SJSA1 (cell line): ENCODE measurements around the gene PRRT2. TPM values are rescaled to one million over a fixed set of nuclear protein-coding genes. Genes with fewer than 3 reads are reported as not detected.

ENCODE experiments used
- DNase-seq, 2 experiments: peaks; one replicate each; pipeline ENCODE4 v3.0.0-alpha.2; 2015 to 2020; ENCODE audit warnings: low spot score in 2 of 2, low read depth in 1 of 2
- H3K27ac ChIP-seq: fragments of 250-450 bp; sonication (Bioruptor Pico); 2 replicates; pipeline ENCODE4 v1.5.1; 2020; ENCODE audit warnings: mild to moderate bottlenecking, moderate library complexity
- H3K27me3 ChIP-seq: fragments of 250-450 bp; sonication (Bioruptor Pico); replicated peaks from 2 replicates; pipeline ENCODE4 v1.5.1; 2020; ENCODE audit warnings: mild to moderate bottlenecking, moderate library complexity
- H3K36me3 ChIP-seq: fragments of 250-450 bp; sonication (Bioruptor Pico); 2 replicates; pipeline ENCODE4 v1.5.1; 2020; ENCODE audit warnings: mild to moderate bottlenecking
- H3K4me1 ChIP-seq: fragments of 250-450 bp; sonication (Bioruptor Pico); replicated peaks from 2 replicates; pipeline ENCODE4 v1.6.1; 2021; ENCODE audit warnings: mild to moderate bottlenecking
- H3K4me3 ChIP-seq: fragments of 250-450 bp; sonication (Bioruptor Pico); 2 replicates; pipeline ENCODE4 v1.5.1; 2020; ENCODE audit warnings: mild to moderate bottlenecking
- H3K9me3 ChIP-seq: fragments of 250-450 bp; sonication (Bioruptor Pico); replicated peaks from 2 replicates; pipeline ENCODE4 v1.5.1; 2020; ENCODE audit warnings: mild to moderate bottlenecking
- total RNA-seq: library from RNA; depleted of rRNA; stranded (reverse); fragments of >200 nt; shearing (Covaris generic); gene quantifications from 2 replicates; pipeline ENCODE4 v1.2.3, GENCODE V29; 2014

PRRT2 gene
- total RNA-seq, 1 experiment from 2014 or later = 0.11 TPM

- Histone ChIP-seq H3K27ac (no peak overlapping the region), H3K9me3 (no peaks in the 10 kb centered on the region), H3K4me1 (peaks cover 69% of the 10 kb centered on the region), H3K27me3 (no peaks in the 10 kb centered on the region), H3K36me3 (peaks cover 36% of the 10 kb centered on the region), H3K4me3 (peak overlapping the region; percentile 40)
- DNase-seq = no peak
Measured at GRCh38 chr16:29812754-29813643, 1.0 kb downstream of the PRRT2 start.

- DNase-seq = no peak
- H3K9me3 ChIP-seq = no peaks in the 10 kb centered on the region
- H3K4me3 ChIP-seq = no peak overlapping the region
- H3K4me1 ChIP-seq = peaks cover 64% of the 10 kb centered on the region
- peaks cover 35% of the 10 kb centered on the region for H3K36me3 ChIP-seq
- no peaks in the 10 kb centered on the region for H3K27me3 ChIP-seq
- no peak overlapping the region for H3K27ac ChIP-seq
Measured at GRCh38 chr16:29813644-29814562, 1.9 kb downstream of the PRRT2 start.

GRCh38 chr16:29814592-29814991, 2.6 kb downstream of the PRRT2 start:
- Histone ChIP-seq H3K4me1 (peaks cover 60% of the 10 kb centered on the region), H3K27ac (no peak overlapping the region), H3K9me3 (no peaks in the 10 kb centered on the region), H3K36me3 (peaks cover 35% of the 10 kb centered on the region), H3K4me3 (no peak overlapping the region), H3K27me3 (no peaks in the 10 kb centered on the region)
- no peak for DNase-seq

- no peak overlapping the region for H3K27ac ChIP-seq
- H3K4me3 ChIP-seq = no peak overlapping the region; the same call in 1 of the 2 replicates
- peaks cover 62% of the 10 kb centered on the region for H3K4me1 ChIP-seq
- peaks cover 36% of the 10 kb centered on the region for H3K36me3 ChIP-seq
- no peak for DNase-seq
- H3K9me3 ChIP-seq = no peaks in the 10 kb centered on the region
- no peaks in the 10 kb centered on the region for H3K27me3 ChIP-seq
Measured at GRCh38 chr16:29815032-29815721, 3.2 kb downstream of the PRRT2 start.

GRCh38 chr16:29815793-29816693, 4.0 kb downstream of the PRRT2 start, which contains the start of gene PAGR1:
Gene PAGR1 (plus strand): TSS chr16:29816152. CDS start chr16:29816526, 374 bp downstream.
- H3K9me3 ChIP-seq = no peaks in the 10 kb centered on the region
- peaks cover 61% of the 10 kb centered on the region for H3K4me1 ChIP-seq
- DNase-seq = peak; percentile 99
- H3K4me3 ChIP-seq = peak within 1 kb of the TSS; percentile 67
- H3K27me3 ChIP-seq = no peaks in the 10 kb centered on the region
- H3K27ac ChIP-seq = peak within 1 kb of the TSS; percentile 50
- H3K36me3 ChIP-seq = peaks cover 37% of the 10 kb centered on the region

GRCh38 chr16:29816694-29817441, 4.9 kb downstream of the PRRT2 start:
- Histone ChIP-seq H3K4me1 (peaks cover 62% of the 10 kb centered on the region), H3K4me3 (peak overlapping the region; percentile 67), H3K9me3 (no peaks in the 10 kb centered on the region), H3K27ac (peak overlapping the region; percentile 50), H3K27me3 (no peaks in the 10 kb centered on the region), H3K36me3 (peaks cover 37% of the 10 kb centered on the region)
- peak; percentile 53 to 72 for DNase-seq

- no peak overlapping the region for H3K4me3 ChIP-seq
- no peak overlapping the region for H3K27ac ChIP-seq
- H3K27me3 ChIP-seq = no peaks in the 10 kb centered on the region
- peaks cover 37% of the 10 kb centered on the region for H3K36me3 ChIP-seq
- no peaks in the 10 kb centered on the region for H3K9me3 ChIP-seq
- H3K4me1 ChIP-seq = peaks cover 61% of the 10 kb centered on the region
- DNase-seq = no peak
Measured at GRCh38 chr16:29818082-29818481, 6.1 kb downstream of the PRRT2 start.

GRCh38 chr16:29819506-29819905, 7.5 kb downstream of the PRRT2 start:
- no peaks in the 10 kb centered on the region for H3K27me3 ChIP-seq
- no peak for DNase-seq
- no peak overlapping the region for H3K27ac ChIP-seq
- no peaks in the 10 kb centered on the region for H3K9me3 ChIP-seq
- H3K36me3 ChIP-seq = peaks cover 37% of the 10 kb centered on the region
- no peak overlapping the region for H3K4me3 ChIP-seq
- peaks cover 75% of the 10 kb centered on the region for H3K4me1 ChIP-seq

- peaks cover 37% of the 10 kb centered on the region for H3K36me3 ChIP-seq
Measured at GRCh38 chr16:29820271-29820701, 8.3 kb downstream of the PRRT2 start, which contains the start of gene MVP. Gene MVP (plus strand): TSS chr16:29820462. CDS start chr16:29830550, 10,088 bp downstream.

GRCh38 chr16:29820730-29821642, 9.0 kb downstream of the PRRT2 start:
- Histone ChIP-seq H3K36me3 (peaks cover 37% of the 10 kb centered on the region), H3K4me3 (peak overlapping the region; percentile 46), H3K4me1 (peaks cover 83% of the 10 kb centered on the region), H3K27me3 (no peaks in the 10 kb centered on the region), H3K9me3 (no peaks in the 10 kb centered on the region), H3K27ac (peak overlapping the region; percentile 67)
- peak in 1 of 2 experiments; percentile 45 for DNase-seq

More at GRCh38 chr16:29820271-29820701, 8.3 kb downstream of the PRRT2 start, which contains the start of gene MVP:
- Histone ChIP-seq H3K4me1 (peaks cover 79% of the 10 kb centered on the region), H3K27ac (peak within 1 kb of the TSS; percentile 67), H3K4me3 (peak within 1 kb of the TSS; percentile 46), H3K9me3 (no peaks in the 10 kb centered on the region), H3K27me3 (no peaks in the 10 kb centered on the region)
- peak; percentile 52 to 58 for DNase-seq

GRCh38 chr16:29821643-29822115, 9.7 kb downstream of the PRRT2 start:
- Histone ChIP-seq H3K4me1 (peaks cover 83% of the 10 kb centered on the region), H3K27ac (peak overlapping the region; percentile 67), H3K4me3 (peak overlapping the region; percentile 46), H3K9me3 (no peaks in the 10 kb centered on the region), H3K36me3 (peaks cover 31% of the 10 kb centered on the region), H3K27me3 (no peaks in the 10 kb centered on the region)
- DNase-seq = peak; percentile 71 to 81
